ENCODE results near the gene ROR1.

The ROR1 gene

DNA sequence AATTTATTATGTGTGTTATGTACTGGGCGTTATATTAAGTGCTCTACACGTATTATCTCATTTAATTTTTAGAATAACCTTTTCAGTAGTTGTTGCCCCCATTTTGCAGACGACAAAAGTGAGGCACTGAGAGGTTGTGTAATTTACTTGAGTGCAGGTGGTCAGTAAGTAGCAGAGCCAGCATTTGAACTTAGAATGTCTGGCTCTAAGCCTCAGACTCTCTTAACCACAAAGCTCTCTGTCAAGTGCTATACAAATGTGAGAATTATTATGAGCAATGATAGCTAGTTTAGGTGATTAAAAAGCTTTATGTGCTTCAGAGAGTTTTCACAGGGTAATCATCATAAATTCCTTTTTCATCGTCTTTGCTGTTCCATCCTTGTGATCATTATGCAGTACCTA, 333.3 kb downstream of the ROR1 start:
- DNase-seq (ENCODE audit: low read depth): no peak
- TF ChIP-seq CTCF (conservative IDR thresholded peaks at IDR 0.05; ENCODE audit: low read depth, low read length): no peak
- no peak overlapping the region for H3K4me3 ChIP-seq (ENCODE audit: low read length)

DNA sequence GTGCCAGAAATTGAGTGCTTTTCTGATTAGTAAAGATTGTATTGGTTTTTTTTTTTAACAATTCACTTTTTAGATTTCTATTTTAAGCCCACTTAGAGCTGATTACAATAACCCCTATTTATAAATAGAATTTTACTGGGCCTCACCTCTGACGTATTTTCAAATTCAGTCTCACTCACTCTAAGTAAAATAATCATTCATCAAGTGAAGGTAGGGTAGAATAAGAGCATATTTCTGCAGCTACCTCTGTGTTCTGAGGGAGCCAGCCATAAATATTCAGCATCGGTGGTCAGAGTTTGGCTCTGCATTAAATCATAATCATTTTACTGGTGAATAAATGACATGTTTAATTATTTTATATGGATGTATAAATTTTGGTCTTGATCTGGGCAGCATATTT, 333.8 kb downstream of the ROR1 start:
- DNase-seq (ENCODE audit: low read depth): no peak
- TF ChIP-seq CTCF (conservative IDR thresholded peaks at IDR 0.05; ENCODE audit: low read depth, low read length): no peak
- H3K4me3 ChIP-seq (ENCODE audit: low read length): no peak overlapping the region

- DNase-seq (ENCODE audit: low read depth): no peak
- H3K4me3 ChIP-seq (ENCODE audit: low read length): no peak overlapping the region
- no peak for TF ChIP-seq CTCF (conservative IDR thresholded peaks at IDR 0.05; ENCODE audit: low read depth, low read length)
Measured at GRCh38 chr1:64110924-64111777, 337.3 kb downstream of the ROR1 start.

DNA sequence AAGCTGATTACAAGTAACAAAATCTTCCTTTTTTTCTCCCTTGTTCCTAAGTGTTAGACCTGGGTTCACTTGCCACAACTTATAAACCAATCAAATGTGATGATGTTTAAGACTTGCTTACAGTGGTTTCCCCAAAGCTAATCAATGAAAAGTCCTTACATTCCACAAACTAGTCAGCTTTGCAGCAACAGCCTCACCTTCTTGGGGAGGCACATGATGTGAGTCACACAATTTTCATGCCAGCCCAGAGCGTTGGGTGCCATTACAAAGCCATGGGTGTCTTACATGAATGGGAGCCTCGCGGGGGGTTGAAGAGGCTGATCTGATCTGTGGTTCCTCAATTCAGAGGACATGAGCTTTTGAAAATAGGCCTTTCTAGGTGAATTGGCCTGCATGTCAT, 338.0 kb downstream of the ROR1 start:
- no peak for TF ChIP-seq CTCF (conservative IDR thresholded peaks at IDR 0.05; ENCODE audit: low read depth, low read length)
- DNase-seq (ENCODE audit: low read depth): peak; percentile 58
- no peak overlapping the region for H3K4me3 ChIP-seq (ENCODE audit: low read length)

DNA sequence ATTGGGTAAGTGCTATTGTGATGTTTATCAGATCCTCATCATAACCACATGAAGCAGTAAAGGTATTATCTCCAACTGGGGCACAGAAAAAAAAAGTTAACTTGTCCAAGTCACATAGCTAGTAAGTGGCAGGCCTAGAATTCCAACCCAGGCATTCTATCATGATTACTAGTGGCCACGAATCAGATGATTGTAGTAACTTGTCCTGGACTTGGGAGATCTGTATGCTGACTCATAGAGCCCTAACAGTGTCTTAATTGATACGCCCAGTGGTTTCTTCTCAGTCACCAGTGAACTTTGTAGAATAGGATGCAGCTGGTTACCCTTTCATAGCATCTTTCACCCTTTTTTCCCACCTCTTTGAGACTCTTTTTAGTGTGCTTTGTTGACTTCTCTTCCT, 338.5 kb downstream of the ROR1 start:
- TF ChIP-seq CTCF (conservative IDR thresholded peaks at IDR 0.05; ENCODE audit: low read depth, low read length): no peak
- H3K4me3 ChIP-seq (ENCODE audit: low read length): no peak overlapping the region
- no peak for DNase-seq (ENCODE audit: low read depth)

DNA sequence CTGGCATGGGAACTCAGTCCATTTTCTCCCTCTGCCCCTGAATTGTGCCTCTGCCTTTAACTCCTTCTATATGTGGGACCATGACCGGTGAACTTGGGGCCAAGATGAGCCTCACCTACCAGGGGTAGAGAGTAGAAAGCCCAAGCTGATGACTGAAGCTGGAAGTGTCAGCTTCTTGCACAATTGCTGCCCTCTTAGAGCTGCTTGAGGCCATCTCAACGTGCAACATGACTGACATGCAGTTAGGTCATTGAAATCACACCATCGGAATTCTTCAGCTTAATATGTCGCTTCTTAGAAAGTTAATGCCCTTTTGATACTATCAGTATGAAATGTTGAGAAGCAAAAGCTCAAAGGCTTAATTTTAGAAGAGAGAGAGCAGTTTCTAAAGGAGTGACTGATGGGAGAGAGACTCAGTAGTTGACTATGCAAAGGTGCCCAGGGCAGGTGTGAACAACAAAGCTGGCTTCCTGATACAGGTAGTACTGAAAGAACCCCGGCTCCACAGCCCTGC, 340.3 kb downstream of the ROR1 start:
- TF ChIP-seq CTCF (conservative IDR thresholded peaks at IDR 0.05; ENCODE audit: low read depth, low read length): no peak

GRCh38 chr1:64116537-64116936, 342.7 kb downstream of the ROR1 start:
- TF ChIP-seq CTCF (conservative IDR thresholded peaks at IDR 0.05; ENCODE audit: low read depth, low read length): no peak
- no peak for DNase-seq (ENCODE audit: low read depth)

More for the DNA sequence above, 340.3 kb downstream of the ROR1 start:
- DNase-seq (ENCODE audit: low read depth): no peak
- H3K4me3 ChIP-seq (ENCODE audit: low read length): no peak overlapping the region

More at GRCh38 chr1:64116537-64116936, 342.7 kb downstream of the ROR1 start:
- H3K4me3 ChIP-seq (ENCODE audit: low read length): no peak overlapping the region
